Ovary (tissue), 3 donors: ENCODE results near the gene TEKT1.
"Not testable (repeated sequence)": the region's sequence is repeated elsewhere in the genome, so short reads cannot be mapped to it uniquely, and the experiment has no call there.

Experiments
- CTCF ChIP-seq, 3 donors: fragments of 450-650 bp in 2 of 3; fragments of 200-600 bp in 1 of 3; IDR thresholded peaks; one replicate each; pipeline versions ENCODE4 v1.5.1 to v1.8.0; 2016 to 2022; ENCODE audit warnings: antibody characterized with exemption in 3 of 3, mild to moderate bottlenecking in 1 of 3
- POLR2A ChIP-seq: fragments of 450-650 bp; IDR thresholded peaks from one replicate; pipeline ENCODE4 v1.6.1; 2017; ENCODE audit warnings: antibody characterized with exemption, mild to moderate bottlenecking, moderate library complexity
- donor health status: DM: no; HTN: no; CAD: no.

- not testable (repeated sequence) for TF ChIP-seq CTCF (IDR thresholded peaks at IDR 0.05); POLR2A
Observed at GRCh38 chr17:6774906-6775305, 56.6 kb downstream of the TEKT1 start.
